Spleen (tissue), 11 donors: ENCODE data around the gene RYR1. TPM values are rescaled to one million over a fixed set of nuclear protein-coding genes. Genes with fewer than 3 reads are reported as not detected.

Experiments
- DNase-seq: peaks from one replicate; pipeline ENCODE4 v3.0.0-alpha.2; 2020
- H3K27ac ChIP-seq, 8 donors: fragments of 200-600 bp; sonication (generic) in 7 of 8; 1 replicate in 4 of 8; 2 replicates in 4 of 8; pipeline versions ENCODE4 v1.5.0 to v1.8.0; 2016 to 2021; ENCODE audit warnings: inconsistent platforms in 4 of 8, mild to moderate bottlenecking in 4 of 8, moderate library complexity in 1 of 8
- H3K27me3 ChIP-seq, 7 donors: fragments of 200-600 bp; sonication (generic) in 6 of 7; replicated peaks in 1 of 7; 1 replicate in 4 of 7; 2 replicates in 3 of 7; pipeline versions ENCODE4 v1.5.0 to v1.8.0; 2016 to 2021; ENCODE audit warnings: inconsistent platforms in 3 of 7, mild to moderate bottlenecking in 1 of 7
- H3K36me3 ChIP-seq, 6 donors: fragments of 200-600 bp; sonication (generic) in 5 of 6; 1 replicate in 4 of 6; 2 replicates in 2 of 6; pipeline versions ENCODE4 v1.5.0 to v1.8.0; 2016 to 2021; ENCODE audit warnings: inconsistent platforms in 2 of 6
- H3K4me1 ChIP-seq, 6 donors: fragments of 200-600 bp; sonication (generic) in 5 of 6; 1 replicate in 3 of 6; 2 replicates in 3 of 6; pipeline versions ENCODE4 v1.5.0 to v1.8.0; 2016 to 2021; ENCODE audit warnings: inconsistent platforms in 3 of 6
- H3K4me3 ChIP-seq, 8 donors: fragments of 200-600 bp; sonication (generic) in 7 of 8; 1 replicate in 4 of 8; 2 replicates in 4 of 8; pipeline versions ENCODE4 v1.5.0 to v1.8.0; 2016 to 2021; ENCODE audit warnings: inconsistent platforms in 4 of 8, mild to moderate bottlenecking in 4 of 8, moderate library complexity in 2 of 8
- H3K9me3 ChIP-seq, 8 donors: fragments of 200-600 bp; sonication (generic) in 7 of 8; 1 replicate in 4 of 8; 2 replicates in 4 of 8; pipeline versions ENCODE4 v1.5.0 to v1.8.0; 2016 to 2021; ENCODE audit warnings: inconsistent platforms in 4 of 8
- CTCF ChIP-seq, 11 experiments: fragments of 200-600 bp in 7 of 11; fragments of 450-650 bp in 4 of 11; sonication (generic) in 4 of 11; IDR thresholded peaks in 8 of 11; conservative IDR thresholded peaks in 3 of 11; 1 replicate in 7 of 11; 2 replicates in 4 of 11; pipeline versions ENCODE4 v1.4.0 to v1.8.0; 2016 to 2021; ENCODE audit warnings: antibody characterized with exemption in 11 of 11, inconsistent platforms in 4 of 11, mild to moderate bottlenecking in 1 of 11
- POLR2A ChIP-seq, 3 donors: fragments of 450-650 bp; IDR thresholded peaks; one replicate each; pipeline ENCODE4 v1.5.1; 2017; ENCODE audit warnings: antibody characterized with exemption in 3 of 3, mild to moderate bottlenecking in 1 of 3
- POLR2AphosphoS5 ChIP-seq, 3 donors: sonication (generic); formaldehyde crosslinking; IDR thresholded peaks; one replicate each; pipeline ENCODE4 v1.5.1; 2017; ENCODE audit warnings: antibody characterized with exemption in 3 of 3
- WGBS, 5 donors: extraction: QIAGEN DNeasy Blood & Tissue Kit in 3 of 5; methylation state at CpG; one replicate each; pipeline versions ENCODE4 v1.1.5 to v1.1.7; 2013 to 2018; 5-methylcytosine and 5-hydroxymethylcytosine counted together
- intact Hi-C: fragments of 100-400 bp; cut with DNase I; formaldehyde crosslinking; loops from one replicate; pipeline ENCODE4 v1.15.0; 2023; ENCODE audit warnings: low total_unique reads
- polyA plus RNA-seq, 3 donors: library from polyadenylated mRNA; stranded (reverse); fragments of 200-250 nt; gene quantifications; one replicate each; pipeline ENCODE4 v1.2.1, GENCODE V29; 2013
- total RNA-seq, 7 donors: library from RNA; depleted of rRNA in 3 of 7; stranded (reverse); fragments of >200 nt in 3 of 7; fragmentation: NEBNext Ultra II Directional in 4 of 7; extraction: Animal tissue kit (Norgen Biotek cat#: 25700) in 4 of 7; gene quantifications; one replicate each; pipeline versions ENCODE4 v1.1.0 to v1.2.1, GENCODE V29; 2016 to 2021
- donor health status: healthy with polysubstance abuse.
- donor health status: DM: no; HTN: no; CAD: no; lungs with moderate emphysema.
- donor health status: DM: no; HTN: no; CAD: no.
- donor health status: Bipolar disorder and iron deficiency.
- donor health status: healthy.
- donor health status: DM: no; HTN: no; CAD: no.
- donor health status: DM: yes; HTN: yes; CAD: no.

The RYR1 gene
- total and polyA plus RNA-seq, 10 donors = 0.32 to 3.2 (median 1.3) TPM

DNA sequence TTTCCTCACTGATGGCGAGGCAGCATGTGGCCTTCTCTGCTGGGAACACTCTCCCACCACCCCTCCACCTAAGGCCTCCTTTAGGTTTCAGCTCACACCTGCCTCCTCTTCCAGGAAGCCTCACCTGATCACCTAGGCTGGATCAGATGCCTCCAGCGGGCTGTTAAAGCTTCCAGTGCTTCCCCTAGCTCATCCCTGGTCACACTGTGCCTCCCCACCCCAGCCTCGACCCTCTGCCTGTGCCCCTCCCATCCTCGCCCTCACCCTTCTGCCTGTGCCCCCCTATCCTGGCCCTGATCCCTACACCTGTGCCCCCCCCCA lies 150.5 kb downstream of the RYR1 start:
- WGBS, 5 donors = 72 to 81% (median 74%) methylated on average over 4 of the region's 4 CpGs
- peaks cover 0 to 14% (median 8%) of the 10 kb centered on the region in 6 donors for H3K4me1 ChIP-seq
- H3K4me3 ChIP-seq = no peak overlapping the region
- TF ChIP-seq CTCF (IDR thresholded peaks at IDR 0.05 in 8 of 11, conservative IDR thresholded peaks at IDR 0.05 in 3 of 11) = no peak
- TF ChIP-seq POLR2AphosphoS5 (IDR thresholded peaks at IDR 0.05) = no peak
- no peak for TF ChIP-seq POLR2A (IDR thresholded peaks at IDR 0.05)
- peak overlapping the region in 4 of 8 donors; percentile 5 to 51 (median 36) for H3K27ac ChIP-seq
- H3K9me3 ChIP-seq = no peaks in the 10 kb centered on the region
- H3K36me3 ChIP-seq = peaks cover 0 to 26% (median 14%) of the 10 kb centered on the region in 6 donors
- intact Hi-C loops = no loop called here
- no peaks in the 10 kb centered on the region for H3K27me3 ChIP-seq
- no peak for DNase-seq

GRCh38 chr19:38587562-38587961 lies 154.1 kb downstream of the RYR1 start:
- Histone ChIP-seq H3K4me3 (no peak overlapping the region), H3K27me3 (no peaks in the 10 kb centered on the region), H3K9me3 (no peaks in the 10 kb centered on the region), H3K36me3 (peaks cover 0 to 59% (median 22%) of the 10 kb centered on the region in 6 donors), H3K4me1 (peaks cover 0 to 14% (median 8%) of the 10 kb centered on the region in 6 donors), H3K27ac (no peak overlapping the region)
- intact Hi-C loops = no loop called here
- WGBS, 5 donors = 89 to 98% (median 93%) methylated on average over 2 of the region's 2 CpGs
- TF ChIP-seq CTCF (IDR thresholded peaks at IDR 0.05 in 8 of 11, conservative IDR thresholded peaks at IDR 0.05 in 3 of 11) = no peak
- no peak for TF ChIP-seq POLR2A (IDR thresholded peaks at IDR 0.05)
- TF ChIP-seq POLR2AphosphoS5 (IDR thresholded peaks at IDR 0.05) = no peak
- DNase-seq = no peak

DNA sequence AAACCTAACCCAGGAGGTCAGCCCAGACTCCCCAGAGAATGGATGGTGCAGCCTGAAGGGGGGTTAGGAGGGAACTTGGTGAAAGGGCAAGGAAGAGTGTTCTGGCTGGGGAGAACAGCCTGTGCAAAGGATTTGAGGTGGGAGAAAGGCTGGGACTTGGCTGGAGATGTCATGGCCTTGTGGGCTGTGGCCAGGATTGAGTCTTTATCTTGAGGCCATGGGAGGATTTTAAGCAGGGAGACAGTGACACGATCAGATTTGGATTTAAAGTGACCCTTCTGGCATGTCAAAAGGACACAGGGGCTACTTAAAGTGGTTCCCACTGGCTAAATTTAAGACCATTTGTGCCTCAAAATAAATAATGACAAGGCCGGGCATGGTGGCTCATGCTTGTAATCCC lies 154.6 kb downstream of the RYR1 start:
- H3K27me3 ChIP-seq = no peaks in the 10 kb centered on the region
- peaks cover 0 to 12% (median 7%) of the 10 kb centered on the region in 6 donors for H3K4me1 ChIP-seq
- DNase-seq = no peak
- no peak overlapping the region for H3K27ac ChIP-seq
- intact Hi-C loops = no loop called here
- 81 to 93% (median 86%) methylated on average over 2 of the region's 2 CpGs for WGBS, 5 donors
- no peaks in the 10 kb centered on the region for H3K9me3 ChIP-seq
- H3K4me3 ChIP-seq = no peak overlapping the region
- H3K36me3 ChIP-seq = peaks cover 0 to 64% (median 26%) of the 10 kb centered on the region in 6 donors
- TF ChIP-seq CTCF (IDR thresholded peaks at IDR 0.05 in 8 of 11, conservative IDR thresholded peaks at IDR 0.05 in 3 of 11) (no peak), POLR2AphosphoS5 (IDR thresholded peaks at IDR 0.05) (no peak), POLR2A (IDR thresholded peaks at IDR 0.05) (no peak)

DNA sequence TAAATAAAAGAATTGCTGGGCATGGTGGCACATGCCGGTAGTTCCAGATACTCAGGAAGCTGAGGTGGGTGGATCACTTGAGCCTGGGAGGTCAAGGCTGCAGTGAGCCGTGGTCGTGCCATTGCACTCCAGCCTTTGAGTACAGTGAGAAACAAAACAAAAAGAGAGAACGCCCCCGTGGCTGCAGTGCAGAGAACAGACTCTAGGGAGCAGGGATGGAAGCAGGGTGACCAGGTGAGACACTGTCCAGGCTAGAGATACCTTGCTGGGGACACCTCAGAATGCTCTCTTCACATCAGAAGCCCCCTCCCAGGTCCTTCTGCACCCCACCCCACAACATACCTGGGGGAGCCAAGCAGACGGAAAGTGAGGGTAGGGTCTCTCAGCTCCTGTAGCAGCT lies 159.4 kb downstream of the RYR1 start:
- 72 to 83% (median 81%) methylated on average over 6 of the region's 6 CpGs for WGBS, 5 donors
- Histone ChIP-seq H3K9me3 (no peaks in the 10 kb centered on the region), H3K27me3 (no peaks in the 10 kb centered on the region), H3K36me3 (peaks cover 0 to 97% (median 47%) of the 10 kb centered on the region in 6 donors), H3K27ac (no peak overlapping the region), H3K4me1 (peaks cover 0 to 8% (median 0%) of the 10 kb centered on the region in 6 donors), H3K4me3 (no peak overlapping the region)
- intact Hi-C loops = no loop called here
- no peak for TF ChIP-seq CTCF (IDR thresholded peaks at IDR 0.05 in 8 of 11, conservative IDR thresholded peaks at IDR 0.05 in 3 of 11)
- no peak for TF ChIP-seq POLR2A (IDR thresholded peaks at IDR 0.05)
- no peak for TF ChIP-seq POLR2AphosphoS5 (IDR thresholded peaks at IDR 0.05)
- DNase-seq = no peak
